Right lobe of liver (tissue), 6 donors: ENCODE results near the gene PEF1. TPM values are rescaled to one million over a fixed set of nuclear protein-coding genes. Genes with fewer than 3 reads are reported as not detected.

ENCODE experiments used
- ATAC-seq, 4 donors: fragments of 200-7000 bp; cut with Tn5 transposase; one replicate each; pipeline ENCODE4 v1.9.1; 2020; ENCODE audit warnings: mild to moderate bottlenecking in 4 of 4, moderate library complexity in 4 of 4
- DNase-seq, 3 donors: peaks; one replicate each; pipeline ENCODE4 v3.0.0-alpha.2; 2020
- H3K27ac ChIP-seq, 3 donors: fragments of 200-600 bp; one replicate each; pipeline ENCODE4 v1.8.0; 2022
- H3K27me3 ChIP-seq, 2 donors: fragments of 200-600 bp; one replicate each; pipeline ENCODE4 v1.8.0; 2022
- H3K36me3 ChIP-seq, 4 donors: fragments of 200-600 bp; sonication (generic) in 1 of 4; one replicate each; pipeline versions ENCODE4 v1.5.1 to v1.8.0; 2017 to 2022; ENCODE audit warnings: control low read depth in 1 of 4
- H3K4me1 ChIP-seq, 4 donors: fragments of 200-600 bp; sonication (generic) in 1 of 4; one replicate each; pipeline versions ENCODE4 v1.5.1 to v1.8.0; 2017 to 2022; ENCODE audit warnings: control low read depth in 1 of 4
- H3K4me3 ChIP-seq, 3 donors: fragments of 200-600 bp; one replicate each; pipeline ENCODE4 v1.8.0; 2022
- H3K9me3 ChIP-seq, 4 donors: fragments of 200-600 bp; sonication (generic) in 1 of 4; one replicate each; pipeline versions ENCODE4 v1.5.1 to v1.8.0; 2017 to 2022; ENCODE audit warnings: control low read depth in 1 of 4
- CTCF ChIP-seq, 4 donors: fragments of 200-600 bp in 3 of 4; fragments of 450-650 bp in 1 of 4; IDR thresholded peaks; one replicate each; pipeline versions ENCODE4 v1.5.1 to v1.8.0; 2016 to 2022; ENCODE audit warnings: antibody characterized with exemption in 4 of 4, mild to moderate bottlenecking in 2 of 4
- POLR2A ChIP-seq: fragments of 450-650 bp; IDR thresholded peaks from one replicate; pipeline ENCODE4 v1.6.1; 2017; ENCODE audit warnings: antibody characterized with exemption, mild to moderate bottlenecking
- WGBS: methylation state at CpG from one replicate; pipeline ENCODE4 v1.1.6; 2018; ENCODE audit warnings: low coverage, low lambda C conversion rate; ENCODE audit not compliant: insufficient coverage; ENCODE audit errors: missing lambda C conversion rate; 5-methylcytosine and 5-hydroxymethylcytosine counted together
- intact Hi-C, 2 donors: fragments of 100-400 bp; cut with DNase I; formaldehyde crosslinking; loops; one replicate each; pipeline versions ENCODE4 v1.11.2 to v1.14.1; 2022
- total RNA-seq, 6 experiments: library from RNA; depleted of rRNA in 2 of 6; stranded (reverse); fragments of >200 nt in 2 of 6; fragmentation: NEBNext Ultra II Directional in 3 of 6; extraction: Animal tissue kit (Norgen Biotek cat#: 25700) in 3 of 6; gene quantifications; one replicate each; pipeline versions ENCODE4 v1.1.0 to v1.2.4, GENCODE V29; 2016 to 2023
- donor health status: DM: no; HTN: yes; CAD: no.
- donor health status: DM: no; HTN: no; CAD: no.
- donor health status: DM: no; HTN: no; CAD: no.
- donor health status: DM: no; HTN: yes; CAD: no.
- donor health status: DM: no; HTN: yes; CAD: no.

Gene PEF1
- total RNA-seq, 6 experiments from 2014 or later: 23.9 to 47.5 (median 32.5) TPM

GRCh38 chr1:31678681-31679080, 34.0 kb upstream of the PEF1 start:
- H3K27me3 ChIP-seq: no peaks in the 10 kb centered on the region
- DNase-seq (no peak), ATAC-seq (no peak)
- intact Hi-C loops: no loop called here
- no peak overlapping the region for H3K4me3 ChIP-seq
- no peaks in the 10 kb centered on the region for H3K9me3 ChIP-seq
- H3K4me1 ChIP-seq: no peaks in the 10 kb centered on the region
- H3K36me3 ChIP-seq: no peaks in the 10 kb centered on the region
- WGBS: 78% methylated on average over 2 of the region's 4 CpGs
- TF ChIP-seq CTCF (IDR thresholded peaks at IDR 0.05) (no peak), POLR2A (no peak)
- H3K27ac ChIP-seq: no peak overlapping the region

- no peaks in the 10 kb centered on the region for H3K9me3 ChIP-seq
- no peaks in the 10 kb centered on the region for H3K4me1 ChIP-seq
- H3K27ac ChIP-seq: no peak overlapping the region
- ATAC-seq: no peak
- TF ChIP-seq POLR2A: no peak
- H3K36me3 ChIP-seq: no peaks in the 10 kb centered on the region
- H3K4me3 ChIP-seq: no peak overlapping the region
- DNase-seq: no peak
- 40% methylated on average over 5 of the region's 6 CpGs for WGBS
- H3K27me3 ChIP-seq: no peaks in the 10 kb centered on the region
- intact Hi-C loops: no loop called here
These were observed 33.3 kb upstream of the PEF1 start for GRCh38 chr1:31677949-31678348.

- Histone ChIP-seq H3K36me3 (no peaks in the 10 kb centered on the region), H3K4me1 (no peaks in the 10 kb centered on the region), H3K27me3 (no peaks in the 10 kb centered on the region), H3K4me3 (no peak overlapping the region), H3K9me3 (no peaks in the 10 kb centered on the region), H3K27ac (no peak overlapping the region)
- TF ChIP-seq POLR2A: no peak
- TF ChIP-seq CTCF (IDR thresholded peaks at IDR 0.05): no peak
- DNase-seq (no peak), ATAC-seq (no peak)
- intact Hi-C loops: no loop called here
- WGBS: 92% methylated on average over 2 of the region's 3 CpGs
These were observed 32.7 kb upstream of the PEF1 start for GRCh38 chr1:31677401-31677800.

GRCh38 chr1:31675756-31676155, 31.1 kb upstream of the PEF1 start:
- Histone ChIP-seq H3K27me3 (no peaks in the 10 kb centered on the region), H3K4me1 (no peaks in the 10 kb centered on the region), H3K36me3 (no peaks in the 10 kb centered on the region), H3K9me3 (no peaks in the 10 kb centered on the region), H3K4me3 (no peak overlapping the region), H3K27ac (no peak overlapping the region)
- no peak for DNase-seq
- intact Hi-C loops: no loop called here
- no peak for ATAC-seq
- no peak for TF ChIP-seq CTCF (IDR thresholded peaks at IDR 0.05)
- no peak for TF ChIP-seq POLR2A
- WGBS: 69% methylated on average over 12 of the region's 14 CpGs

- no peak for TF ChIP-seq CTCF (IDR thresholded peaks at IDR 0.05)
- no peak for TF ChIP-seq POLR2A
- Histone ChIP-seq H3K4me3 (no peak overlapping the region), H3K27me3 (no peaks in the 10 kb centered on the region), H3K36me3 (no peaks in the 10 kb centered on the region), H3K9me3 (no peaks in the 10 kb centered on the region), H3K27ac (no peak overlapping the region), H3K4me1 (no peaks in the 10 kb centered on the region)
- 44% methylated on average over 3 of the region's 7 CpGs for WGBS
- no peak for ATAC-seq
- intact Hi-C loops: no loop called here
- DNase-seq: no peak
These were observed 30.5 kb upstream of the PEF1 start for GRCh38 chr1:31675161-31675560.
